HepG2 (cell line): Measurements from ENCODE around the gene IQCE. TPM values are rescaled to one million over a fixed set of nuclear protein-coding genes. Genes with fewer than 3 reads are reported as not detected.

Source experiments
- ATAC-seq: fragments of 200-7000 bp; cut with Tn5 transposase; 3 replicates; pipeline ENCODE4 v1.9.1; 2020; ENCODE audit warnings: mild to moderate bottlenecking, moderate library complexity
- BruUV-seq: library from RNA; stranded (reverse); fragments of 400-500 nt; replicated peaks from 2 replicates; lab custom pipeline; 2021; lab: Mats Ljungman, UMichigan
- CTCF ChIA-PET: fragments of 300-600 bp; formaldehyde crosslinking; extraction: SDS; loops from one replicate; lab custom pipeline; 2021; ENCODE audit warnings: low total read pairs, inconsistent platforms, low intra/inter-chr PET ratio; lab: Yijun Ruan, JAX
- POLR2A ChIA-PET: fragments of 350-600 bp; sonication (Branson Sonifier 250); formaldehyde crosslinking; loops from one replicate; lab custom pipeline; 2020; ENCODE audit warnings: antibody characterized with exemption, inconsistent platforms; lab: Yijun Ruan, JAX
- DNase-seq: peaks from one replicate; pipeline ENCODE4 v3.0.0-alpha.2; 2015; ENCODE audit warnings: low spot score
- FAIRE-seq: peaks from 3 replicates; lab custom pipeline; 2011; peaks lifted over from hg19 to GRCh38; lab: Jason Lieb, UNC
- H2AFZ ChIP-seq: one replicate; pipeline ENCODE4 v1.6.1; 2011; ENCODE audit warnings: low read length, inconsistent platforms
- H3K27ac ChIP-seq: fragments of 300-600 bp; 3 replicates; pipeline ENCODE4 v1.8.0; 2011; ENCODE audit warnings: mixed run types, mild to moderate bottlenecking, mixed read lengths, low read length, inconsistent platforms; ENCODE audit not compliant: insufficient read depth; ENCODE audit errors: extremely low read length
- H3K27me3 ChIP-seq, 2 experiments: fragments of 200-600 bp in 1 of 2; 2 replicates in 1 of 2; 3 replicates in 1 of 2; pipeline versions ENCODE4 v1.6.0 to v1.8.0; 2011; ENCODE audit warnings: low read length in 2 of 2, mild to moderate bottlenecking in 2 of 2, moderate library complexity in 2 of 2, inconsistent platforms in 1 of 2; ENCODE audit not compliant: insufficient read depth in 2 of 2, control insufficient read depth in 1 of 2
- H3K36me3 ChIP-seq, 2 experiments: fragments of 200-600 bp in 1 of 2; replicated peaks in 1 of 2; 2 replicates in 1 of 2; 3 replicates in 1 of 2; pipeline versions ENCODE4 v1.5.1 to v1.8.0; 2011; ENCODE audit warnings: low read length in 2 of 2, inconsistent platforms in 1 of 2; ENCODE audit not compliant: insufficient read depth in 2 of 2, control insufficient read depth in 1 of 2
- H3K4me1 ChIP-seq: 2 replicates; pipeline ENCODE4 v1.5.1; 2012; ENCODE audit warnings: low read length, inconsistent platforms; ENCODE audit not compliant: insufficient read depth
- H3K4me2 ChIP-seq: 2 replicates; pipeline ENCODE4 v1.6.0; 2011; ENCODE audit warnings: low read depth, low read length, inconsistent platforms
- H3K4me3 ChIP-seq, 3 experiments: fragments of 200-600 bp in 1 of 3; sonication (generic), shearing (Covaris generic) in 1 of 3; replicated peaks in 1 of 3; 2 replicates each; pipeline ENCODE4 v1.5.1; 2011 to 2016; ENCODE audit warnings: low read length in 3 of 3, inconsistent platforms in 2 of 3, low read depth in 2 of 3, mild to moderate bottlenecking in 2 of 3, control low read depth in 1 of 3, mixed read lengths in 1 of 3; ENCODE audit not compliant: insufficient read depth in 1 of 3
- H3K79me2 ChIP-seq: one replicate; pipeline ENCODE4 v1.6.1; 2011; ENCODE audit warnings: low read length, inconsistent platforms; ENCODE audit not compliant: insufficient read depth
- H3K9ac ChIP-seq: 2 replicates; pipeline ENCODE4 v1.6.0; 2011; ENCODE audit warnings: mild to moderate bottlenecking, low read depth, low read length, inconsistent platforms; ENCODE audit not compliant: insufficient read depth
- H3K9me3 ChIP-seq: 2 replicates; pipeline ENCODE4 v1.5.1; 2012; ENCODE audit warnings: mild to moderate bottlenecking, low read length
- H4K20me1 ChIP-seq: 2 replicates; pipeline ENCODE4 v1.6.0; 2011; ENCODE audit warnings: inconsistent platforms, mild to moderate bottlenecking, low read length, moderate library complexity; ENCODE audit not compliant: insufficient read depth
- ARNTL ChIP-seq: sonication (generic); formaldehyde crosslinking; IDR thresholded peaks from 2 replicates; pipeline ENCODE4 v1.4.0; 2020; ENCODE audit warnings: mild to moderate bottlenecking, missing genetic modification reagents
- ATF5 ChIP-seq: sonication (generic); formaldehyde crosslinking; IDR thresholded peaks from 2 replicates; pipeline ENCODE4 v1.4.0; 2020; ENCODE audit warnings: mild to moderate bottlenecking, low read depth, missing genetic modification reagents
- GMEB1 ChIP-seq: sonication (generic); formaldehyde crosslinking; IDR thresholded peaks from 2 replicates; pipeline ENCODE4 v1.5.1; 2020; ENCODE audit warnings: missing genetic modification reagents, mild to moderate bottlenecking, borderline replicate concordance
- KAT7 ChIP-seq: IDR thresholded peaks from 2 replicates; pipeline ENCODE4 v1.6.1; 2018; ENCODE audit warnings: borderline replicate concordance, missing compliant biosample characterization
- MAF1 ChIP-seq: sonication (generic); formaldehyde crosslinking; IDR thresholded peaks from 2 replicates; pipeline ENCODE4 v1.5.0; 2020; ENCODE audit warnings: missing genetic modification reagents, borderline replicate concordance
- NFRKB ChIP-seq: fragments of 450-650 bp; IDR thresholded peaks from 2 replicates; pipeline ENCODE4 v1.6.1; 2017
- RAD51 ChIP-seq: fragments of 450-650 bp; IDR thresholded peaks from 2 replicates; pipeline ENCODE4 v1.6.1; 2016; ENCODE audit warnings: borderline replicate concordance
- SP2 ChIP-seq: sonication (generic); formaldehyde crosslinking; IDR thresholded peaks from 2 replicates; pipeline ENCODE4 v1.5.1; 2020; ENCODE audit warnings: mild to moderate bottlenecking, missing genetic modification reagents
- TEAD3 ChIP-seq: optimal IDR thresholded peaks from 2 replicates; pipeline ENCODE3; 2016; ENCODE audit warnings: borderline replicate concordance
- ZBTB25 ChIP-seq: IDR thresholded peaks from 2 replicates; pipeline ENCODE4 v1.6.1; 2018; ENCODE audit warnings: missing genetic modification reagents
- ZFP37 ChIP-seq: sonication (generic); formaldehyde crosslinking; IDR thresholded peaks from 2 replicates; pipeline ENCODE4 v1.4.0; 2020; ENCODE audit warnings: missing genetic modification reagents, borderline replicate concordance
- ZNF225 ChIP-seq: sonication (generic); formaldehyde crosslinking; IDR thresholded peaks from 2 replicates; pipeline ENCODE4 v1.4.0; 2020; ENCODE audit warnings: mild to moderate bottlenecking, missing genetic modification reagents
- ZNF253 ChIP-seq: sonication (generic); formaldehyde crosslinking; IDR thresholded peaks from 2 replicates; pipeline ENCODE4 v1.8.0; 2022; ENCODE audit warnings: mild to moderate bottlenecking, missing genetic modification reagents, borderline replicate concordance
- ZNF747 ChIP-seq: sonication (generic); formaldehyde crosslinking; IDR thresholded peaks from 2 replicates; pipeline ENCODE4 v1.8.1; 2023; ENCODE audit warnings: missing genetic modification reagents, mild to moderate bottlenecking, borderline replicate concordance
- ZNF883 ChIP-seq: sonication (generic); formaldehyde crosslinking; IDR thresholded peaks from 2 replicates; pipeline ENCODE4 v1.5.1; 2020; ENCODE audit warnings: mild to moderate bottlenecking, missing genetic modification reagents; ENCODE audit errors: not compliant biosample characterization
- ZZZ3 ChIP-seq: sonication (generic); formaldehyde crosslinking; IDR thresholded peaks from 2 replicates; pipeline ENCODE4 v1.4.0; 2020; ENCODE audit warnings: missing genetic modification reagents, mild to moderate bottlenecking, borderline replicate concordance
- WGBS: methylation state at CpG from one replicate; pipeline ENCODE4 v1.1.6; 2017; ENCODE audit warnings: low lambda C conversion rate; 5-methylcytosine and 5-hydroxymethylcytosine counted together
- in situ Hi-C: cut with HindIII; loops from 2 replicates; pipeline ENCODE4 v1.10.0; 2017; ENCODE audit warnings: low pct_unique_long_range_greater_than_20kb; ENCODE audit not compliant: extremely low pct_ligation_motif_present
- intact Hi-C: fragments of 100-400 bp; cut with micrococcal nuclease; formaldehyde crosslinking; loops from one replicate; pipeline ENCODE4 v1.10.0; 2022; ENCODE audit not compliant: unreplicated experiment
- polyA plus RNA-seq, 8 experiments: library from polyadenylated mRNA; depleted of rRNA in 3 of 8; stranded (reverse) in 7 of 8; unstranded in 1 of 8; fragments of >200 nt; fragmentation: Illumina TruSeq in 4 of 8; extraction: Trizol in 4 of 8; gene quantifications; 2 replicates each; pipeline versions ENCODE4 v1.2.1 to v1.2.3, GENCODE V29; 2011 to 2016; ENCODE audit warnings: low read depth in 4 of 8, missing spikeins in 1 of 8, mixed read lengths in 1 of 8; ENCODE audit not compliant: insufficient read depth in 1 of 8
- total RNA-seq, 5 experiments: library from RNA; depleted of rRNA; stranded (reverse); fragments of >200 nt; fragmentation: Illumina TruSeq; extraction: Trizol; gene quantifications; 2 replicates each; pipeline ENCODE4 v1.2.3, GENCODE V29; 2016; ENCODE audit warnings: low read depth in 1 of 5

The IQCE gene
- total and polyA plus RNA-seq, 2 of the 13 experiments (the other 11 are each of a cell fraction or from before 2014, with no cell fraction given) = 1.5 to 2.5 TPM

- peaks cover 9 to 84% of the 10 kb centered on the region in 2 experiments; a peak in 4 of 5 replicates for H3K27me3 ChIP-seq
- intact Hi-C loops = no loop called here
- no peaks in the 10 kb centered on the region for H3K79me2 ChIP-seq
- no TSS peak for BruUV-seq
- no peak overlapping the region for H3K4me2 ChIP-seq
- FAIRE-seq (no peak), DNase-seq (no peak), ATAC-seq (no peak)
- H3K9me3 ChIP-seq = no peaks in the 10 kb centered on the region
- H3K27ac ChIP-seq = no peak overlapping the region
- POLR2A ChIA-PET = no interaction called here
- no peak for TF ChIP-seq ZBTB25 (CRISPR knock-in tag)
- no peak for TF ChIP-seq ZNF883 (CRISPR knock-in tag)
- TF ChIP-seq ZNF225 (CRISPR knock-in tag) = no peak
- no peak for TF ChIP-seq ZNF747
- no peak for TF ChIP-seq NFRKB
- no peak for TF ChIP-seq ATF5 (CRISPR knock-in tag)
- no peak for TF ChIP-seq SP2
- TF ChIP-seq ARNTL (CRISPR knock-in tag) = no peak
- TF ChIP-seq ZNF253 (CRISPR knock-in tag) = no peak
- no peak for TF ChIP-seq ZZZ3 (CRISPR knock-in tag)
- TF ChIP-seq RAD51 = no peak
- TF ChIP-seq KAT7 = no peak
- TF ChIP-seq ZFP37 (CRISPR knock-in tag) = no peak
- TF ChIP-seq GMEB1 = no peak
- TF ChIP-seq TEAD3 (CRISPR knock-in tag) = no peak
- no peak for TF ChIP-seq MAF1 (CRISPR knock-in tag)
- no peaks in the 10 kb centered on the region for H3K36me3 ChIP-seq
- peaks cover 83% of the 10 kb centered on the region for H3K4me1 ChIP-seq
- H2AFZ ChIP-seq = no peak overlapping the region
- no peaks in the 10 kb centered on the region for H4K20me1 ChIP-seq
- WGBS = 23% methylated on average over 3 of the region's 3 CpGs
- in situ Hi-C loops = no loop called here
- H3K9ac ChIP-seq = no peak overlapping the region
- H3K4me3 ChIP-seq = no peak overlapping the region
- CTCF ChIA-PET = no interaction called here
Measured at GRCh38 chr7:2512713-2513112, 46.1 kb upstream of the IQCE start.
